NB4 (cell line): ENCODE results near the gene GATD1.

Experiments
- DNase-seq: peaks from one replicate; pipeline ENCODE4 v3.0.0; 2010; ENCODE audit warnings: low read depth
- H3K4me3 ChIP-seq: one replicate; pipeline ENCODE4 v1.5.1; 2011; ENCODE audit warnings: mild to moderate bottlenecking, low read depth, low read length, moderate library complexity
- CTCF ChIP-seq: IDR thresholded peaks from one replicate; pipeline ENCODE4 v1.5.1; 2012; ENCODE audit warnings: low read depth, low read length
- MAX ChIP-seq: IDR thresholded peaks from 2 replicates; pipeline ENCODE4 v1.6.1; 2011; ENCODE audit warnings: low read depth, low read length
- MYC ChIP-seq: IDR thresholded peaks from 2 replicates; pipeline ENCODE4 v1.6.1; 2011; ENCODE audit warnings: low read depth, low read length
- POLR2A ChIP-seq: IDR thresholded peaks from 2 replicates; pipeline ENCODE4 v1.6.1; 2011; ENCODE audit warnings: mild to moderate bottlenecking; ENCODE audit not compliant: insufficient read length; ENCODE audit errors: extremely low read depth

Gene GATD1

GRCh38 chr11:797296-798092 is 20.2 kb upstream of the GATD1 start:
- peak; percentile 87 for DNase-seq
- H3K4me3 ChIP-seq, result peak overlapping the region; percentile 69
- TF ChIP-seq MAX, result peak; percentile 92
- no peak for TF ChIP-seq CTCF
- peak; percentile 15 for TF ChIP-seq POLR2A

GRCh38 chr11:796565-797295 is 19.4 kb upstream of the GATD1 start:
- TF ChIP-seq POLR2A, result no peak
- TF ChIP-seq MAX, result no peak
- TF ChIP-seq MYC, result no peak; the same call in none of the 2 replicates
- no peak for TF ChIP-seq CTCF
- H3K4me3 ChIP-seq, result peak overlapping the region; percentile 69
- no peak for DNase-seq

- DNase-seq, result peak; percentile 90
- H3K4me3 ChIP-seq, result peak overlapping the region; percentile 69
- peak; percentile 92 for TF ChIP-seq MAX
- TF ChIP-seq MYC, result no peak; the same call in 1 of the 2 replicates
- TF ChIP-seq POLR2A, result peak; percentile 24
- no peak for TF ChIP-seq CTCF
These were observed 18.6 kb upstream of the GATD1 start for GRCh38 chr11:795634-796564.

- H3K4me3 ChIP-seq, result no peak overlapping the region
- no peak for TF ChIP-seq MYC
- TF ChIP-seq CTCF, result no peak
- TF ChIP-seq MAX, result no peak
- TF ChIP-seq POLR2A, result no peak
These were observed 17.7 kb upstream of the GATD1 start for GRCh38 chr11:794766-795633.

More at GRCh38 chr11:794766-795633, 17.7 kb upstream of the GATD1 start:
- no peak for DNase-seq
